ENCODE measurements around the gene FBRSL1. TPM values are rescaled to one million over a fixed set of nuclear protein-coding genes. Genes with fewer than 3 reads are reported as not detected.
A peak's percentile ranks its signal among the peaks of the same experiment; 100 is the strongest.

FBRSL1 gene
- total and polyA plus RNA-seq, 2 donors (not counting 1 experiment from before 2014, with no cell fraction given), result 62.6 to 112 TPM

GRCh38 chr12:132449565-132450417, 40.2 kb upstream of the FBRSL1 start:
- Histone ChIP-seq H3K4me3 (ENCODE audit: control extremely low read depth in 1 of 5, extremely low read depth in 1 of 5, insufficient read depth in 1 of 5, low read depth in 2 of 5, low read length in 4 of 5) (peak overlapping the region in 1 of 5 experiments; percentile 8), H3K9me3 (ENCODE audit: control extremely low read depth in 1 of 3, control insufficient read depth in 2 of 3, insufficient read depth in 1 of 3, low read length in 2 of 3) (peaks cover 0 to 7% (median 0%) of the 10 kb centered on the region in 3 donors), H3K79me2 (ENCODE audit: control insufficient read depth, insufficient read depth, low read length) (peaks cover 3% of the 10 kb centered on the region), H3K27me3 (replicated peaks in 1 of 4; ENCODE audit: control extremely low read depth in 1 of 4, control insufficient read depth in 3 of 4, insufficient read depth in 4 of 4, low read length in 3 of 4) (no peaks in the 10 kb centered on the region), H3K27ac (ENCODE audit: low read length in 2 of 2) (peak overlapping the region; percentile 54 to 75), H4K20me1 (ENCODE audit: control insufficient read depth, insufficient read depth, low read length, poor library complexity, severe bottlenecking) (no peaks in the 10 kb centered on the region), H3K4me2 (replicated peaks; ENCODE audit: low read depth, low read length, poor library complexity, severe bottlenecking) (peak overlapping the region; percentile 70), H3K9ac (ENCODE audit: low read length) (peak overlapping the region; percentile 38), H2AFZ (ENCODE audit: insufficient read depth, low read depth, low read length, poor library complexity, severe bottlenecking) (peak overlapping the region; percentile 38), H3K36me3 (replicated peaks in 1 of 2; ENCODE audit: control extremely low read depth in 1 of 2, control insufficient read depth in 1 of 2, extremely low read depth in 1 of 2, insufficient read depth in 2 of 2, low read length in 1 of 2) (no peaks in the 10 kb centered on the region), H3K4me1 (ENCODE audit: control insufficient read depth in 2 of 2, insufficient read depth in 2 of 2, low read length in 2 of 2) (peaks cover 58 to 87% of the 10 kb centered on the region in 2 donors)
- WGBS (ENCODE audit: insufficient coverage), result 88% methylated on average over 10 of the region's 22 CpGs
- intact Hi-C loops (cut with micrococcal nuclease), result loop anchor here (2.0 to 5.0 kb wide), 2 partner anchors 19 to 38 kb away; no protein-coding TSS in a partner anchor
- no peak for TF ChIP-seq CTCF (IDR thresholded peaks at IDR 0.05)
- no peak for TF ChIP-seq EZH2 (IDR thresholded peaks at IDR 0.05; ENCODE audit: borderline replicate concordance, insufficient read depth, low read depth, low read length, poor library complexity, severe bottlenecking)
- no peaks in the 10 kb centered on the region for H3K9me3 Mint-ChIP-seq (ENCODE audit: insufficient read depth)
- DNase-seq (peak; percentile 79), ATAC-seq (ENCODE audit: low read depth) (peak; percentile 63)
- H3K27ac Mint-ChIP-seq, result peak overlapping the region; percentile 93
- CTCF ChIA-PET, result interaction anchor here (1.1 to 1.6 kb wide), 4 partner anchors 13 to 35 kb away, joined by 3 to 7 read pairs (median 5); no protein-coding TSS in a partner anchor
- H3K27me3 Mint-ChIP-seq, result no peaks in the 10 kb centered on the region
- H3K4me1 Mint-ChIP-seq, result peaks cover 58% of the 10 kb centered on the region
- POLR2A ChIA-PET, result interaction anchor here (0.6 kb wide), 1 partner anchor 12 kb away, joined by 4 read pairs; no protein-coding TSS in a partner anchor
- H3K4me3 Mint-ChIP-seq, result peak overlapping the region; percentile 78
